Omental fat pad (tissue), 4 donors: ENCODE results near the gene NFX1. TPM values are rescaled to one million over a fixed set of nuclear protein-coding genes. Genes with fewer than 3 reads are reported as not detected.
"Not testable (repeated sequence)": the region's sequence is repeated elsewhere in the genome, so short reads cannot be mapped to it uniquely, and the experiment has no call there.

Experiments
- ATAC-seq: fragments of 150-250 bp; one replicate; pipeline ENCODE4 v1.9.1; 2016; ENCODE audit warnings: mild to moderate bottlenecking, moderate library complexity; ENCODE audit not compliant: low FRiP score
- DNase-seq: peaks from one replicate; pipeline ENCODE4 v3.0.0-alpha.2; 2019; ENCODE audit warnings: low spot score
- CTCF ChIP-seq, 3 donors: fragments of 450-650 bp; IDR thresholded peaks; one replicate each; pipeline ENCODE4 v1.5.1; 2016 to 2017; ENCODE audit warnings: antibody characterized with exemption in 3 of 3, mild to moderate bottlenecking in 3 of 3, moderate library complexity in 2 of 3
- total RNA-seq, 4 donors: library from RNA; depleted of rRNA; stranded (reverse); fragments of >200 nt; gene quantifications; one replicate each; pipeline ENCODE4 v1.1.0, GENCODE V29; 2016

NFX1 gene
- total RNA-seq, 4 donors from 2014 or later, result 31.4 to 37.4 (median 34.9) TPM

- DNase-seq, result no peak
- TF ChIP-seq CTCF (IDR thresholded peaks at IDR 0.05), result no peak
- no peak for ATAC-seq
Observed at GRCh38 chr9:33304362-33304761, 14.0 kb downstream of the NFX1 start.

DNA sequence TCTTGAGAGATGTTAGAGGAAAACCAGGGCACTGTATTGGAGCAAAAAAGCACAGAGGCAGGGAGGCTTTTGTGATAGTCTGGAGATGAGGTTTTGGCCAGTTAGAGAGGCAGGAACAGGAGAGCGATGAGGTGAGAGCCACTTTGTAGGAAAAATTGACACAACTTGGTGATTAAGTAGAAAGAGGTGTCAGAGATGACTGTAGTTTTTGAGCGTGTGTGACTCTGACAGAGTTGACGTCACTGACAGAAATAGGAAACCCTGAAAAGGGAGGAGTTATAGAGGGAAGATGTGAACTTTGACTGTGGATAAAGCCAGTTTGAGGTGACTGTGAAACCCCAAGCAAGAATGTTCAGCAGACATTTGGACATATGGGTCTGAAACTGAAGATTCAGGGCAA is 15.7 kb downstream of the NFX1 start:
- ATAC-seq (no peak), DNase-seq (no peak)
- TF ChIP-seq CTCF (IDR thresholded peaks at IDR 0.05), result no peak

GRCh38 chr9:33307067-33307466 is 16.8 kb downstream of the NFX1 start:
- ATAC-seq (no peak), DNase-seq (no peak)
- no peak for TF ChIP-seq CTCF (IDR thresholded peaks at IDR 0.05)

DNA sequence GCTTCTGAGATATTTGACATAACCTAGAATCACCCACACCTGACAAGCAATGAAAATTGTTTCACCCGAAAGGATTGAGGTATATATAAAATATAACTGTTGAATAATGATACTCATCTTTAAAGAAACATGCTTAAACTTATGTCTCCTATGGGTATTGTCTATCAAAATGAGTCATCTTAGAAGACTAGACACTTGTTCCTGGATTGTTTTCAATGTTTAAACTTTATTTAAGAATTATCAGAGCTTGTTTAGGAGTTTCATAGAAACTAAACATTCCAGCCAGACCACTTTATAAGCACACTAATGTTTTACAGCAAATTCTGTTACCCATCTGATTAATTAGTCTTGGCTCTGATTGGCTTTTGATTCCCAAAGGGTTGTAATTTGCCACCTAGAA is 19.6 kb downstream of the NFX1 start:
- TF ChIP-seq CTCF (IDR thresholded peaks at IDR 0.05), result no peak
- DNase-seq (no peak), ATAC-seq (no peak)

DNA sequence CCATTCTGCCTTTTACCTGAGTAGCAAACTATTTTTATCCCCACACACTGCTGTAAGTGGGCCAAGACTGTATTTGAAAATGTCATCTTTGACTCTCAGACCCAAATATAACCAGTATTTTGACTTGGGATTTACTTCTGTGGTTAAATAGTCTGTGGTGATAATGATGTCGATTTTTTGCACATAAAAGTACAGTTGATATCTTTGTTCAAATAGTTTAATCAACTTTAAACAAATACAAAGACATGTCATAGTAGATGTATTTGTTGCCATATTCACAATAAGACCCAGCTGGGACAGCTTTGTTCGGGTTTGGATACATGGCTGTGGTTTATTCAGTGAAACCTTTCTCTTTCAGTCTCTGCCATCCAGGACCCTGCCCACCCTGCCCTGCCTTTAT is 20.4 kb downstream of the NFX1 start:
- ATAC-seq (no peak), DNase-seq (no peak)
- TF ChIP-seq CTCF (IDR thresholded peaks at IDR 0.05), result no peak

DNA sequence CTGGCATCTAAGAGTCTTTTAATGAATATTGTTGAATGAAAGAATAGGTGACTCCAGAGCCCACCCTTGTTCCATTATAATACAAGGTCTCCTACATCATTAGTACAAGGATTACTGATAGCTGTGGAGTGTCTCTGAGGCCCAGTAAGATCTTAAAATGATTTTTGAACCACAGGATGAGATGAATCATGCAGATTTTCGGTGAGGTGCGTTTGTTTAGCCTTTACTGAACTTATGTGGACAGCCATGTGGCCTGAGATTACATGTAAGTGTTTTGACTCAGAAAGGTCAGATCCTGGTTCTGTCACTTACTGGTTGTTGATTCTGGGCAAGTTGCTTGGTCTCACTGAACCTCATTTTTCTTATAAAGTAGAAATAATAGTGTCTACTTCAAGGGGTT is 21.6 kb downstream of the NFX1 start:
- no peak for TF ChIP-seq CTCF (IDR thresholded peaks at IDR 0.05)
- ATAC-seq (no peak), DNase-seq (no peak)

DNA sequence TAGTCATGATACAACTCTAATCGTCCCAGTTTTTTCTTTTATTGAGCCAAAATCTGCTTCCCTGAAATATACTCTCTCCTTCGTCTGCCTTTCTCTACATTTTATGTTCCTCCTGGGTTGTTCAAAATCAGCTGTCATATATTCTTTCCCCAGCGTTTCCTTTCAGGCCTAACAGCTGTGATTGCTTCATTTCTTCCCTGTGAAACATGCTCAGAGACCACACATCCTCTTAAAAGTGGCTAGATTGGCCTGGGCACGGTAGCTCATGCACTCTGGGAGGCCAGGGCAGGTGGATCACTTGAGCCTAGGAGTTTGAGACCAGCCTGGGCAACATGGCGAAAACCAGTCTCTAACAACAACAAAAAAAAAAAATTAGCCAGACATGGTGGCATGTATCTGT is 25.1 kb downstream of the NFX1 start:
- no peak for TF ChIP-seq CTCF (IDR thresholded peaks at IDR 0.05)
- ATAC-seq (no peak), DNase-seq (no peak)

DNA sequence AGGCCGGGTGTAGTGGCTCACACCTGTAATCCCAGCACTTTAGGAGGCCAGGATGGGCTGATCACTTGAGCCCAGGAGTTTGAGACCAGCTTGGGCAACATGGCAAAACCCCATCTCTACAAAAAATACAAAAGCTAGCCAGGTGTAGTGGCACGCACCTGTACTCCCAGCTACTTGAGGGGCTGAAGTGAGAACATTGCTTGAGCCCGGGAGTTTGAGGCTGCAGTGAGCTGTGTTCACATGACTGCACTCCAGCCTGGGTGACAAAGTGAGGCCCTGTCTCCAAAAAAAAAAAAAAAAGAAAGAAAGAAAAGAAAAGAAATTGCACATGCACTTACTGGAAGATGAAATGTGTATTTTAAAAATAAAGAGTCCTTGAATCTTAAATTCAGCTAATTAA is 26.8 kb downstream of the NFX1 start:
- ATAC-seq, DNase-seq: not testable (repeated sequence)
